Smooth muscle cell (in vitro differentiated cells): Measurements from ENCODE around the gene B4GALT2. TPM values are rescaled to one million over a fixed set of nuclear protein-coding genes. Genes with fewer than 3 reads are reported as not detected.

Experiments used
- DNase-seq: peaks from one replicate; lab custom pipeline; 2025; ENCODE audit not compliant: unreplicated experiment; lab: John Stamatoyannopoulos, UW
- H2AFZ ChIP-seq: fragments of 200-600 bp; sonication (generic); 2 replicates; pipeline ENCODE4 v1.6.0; 2016; ENCODE audit warnings: antibody characterized with exemption, low read depth, mild to moderate bottlenecking
- H3F3A ChIP-seq: fragments of 200-600 bp; sonication (generic); 2 replicates; pipeline ENCODE4 v1.6.0; 2017; ENCODE audit warnings: antibody characterized with exemption, low read depth
- H3K27ac ChIP-seq: fragments of 200-600 bp; sonication (generic); 2 replicates; pipeline ENCODE4 v1.5.1; 2016; ENCODE audit warnings: low read depth, mild to moderate bottlenecking
- H3K27me3 ChIP-seq: fragments of 200-600 bp; sonication (generic); 2 replicates; pipeline ENCODE4 v1.6.1; 2016; ENCODE audit warnings: low read depth, mild to moderate bottlenecking
- H3K36me3 ChIP-seq: fragments of 200-600 bp; sonication (generic); 2 replicates; pipeline ENCODE4 v1.5.1; 2016; ENCODE audit warnings: low read depth
- H3K4me1 ChIP-seq: fragments of 200-600 bp; sonication (generic); 2 replicates; pipeline ENCODE4 v1.5.1; 2016; ENCODE audit warnings: low read depth
- H3K4me2 ChIP-seq: fragments of 200-600 bp; sonication (generic); 2 replicates; pipeline ENCODE4 v1.6.0; 2016; ENCODE audit warnings: mild to moderate bottlenecking
- H3K4me3 ChIP-seq: fragments of 200-600 bp; sonication (generic); 2 replicates; pipeline ENCODE4 v1.5.1; 2016; ENCODE audit warnings: mild to moderate bottlenecking
- H3K79me2 ChIP-seq: fragments of 200-600 bp; sonication (generic); 2 replicates; pipeline ENCODE4 v1.6.0; 2016; ENCODE audit warnings: low read depth, mild to moderate bottlenecking
- H3K9ac ChIP-seq: fragments of 200-600 bp; sonication (generic); 2 replicates; pipeline ENCODE4 v1.6.0; 2016; ENCODE audit warnings: low read depth
- H3K9me3 ChIP-seq: fragments of 200-600 bp; sonication (generic); replicated peaks from 2 replicates; pipeline ENCODE4 v1.5.1; 2016; ENCODE audit warnings: low read depth
- H4K20me1 ChIP-seq: fragments of 200-600 bp; sonication (generic); 2 replicates; pipeline ENCODE4 v1.6.0; 2016; ENCODE audit warnings: low read depth
- WGBS: methylation state at CpG from one replicate; pipeline ENCODE4 v1.1.7; 2016; ENCODE audit warnings: low lambda C conversion rate; 5-methylcytosine and 5-hydroxymethylcytosine counted together
- polyA plus RNA-seq: library from polyadenylated mRNA; unstranded; fragments of >200 nt; fragmentation: Nextera tagmentation; extraction: Ambion mirVana; gene quantifications from 2 replicates; pipeline ENCODE4 v1.2.1, GENCODE V29; 2016
- total RNA-seq: library from RNA; depleted of rRNA; stranded (reverse); fragments of >200 nt; gene quantifications from 2 replicates; pipeline ENCODE4 v1.2.3, GENCODE V29; 2014
- TF ChIP-seq, protein P1 (sequence below): fragments of 200-600 bp; sonication (generic); IDR thresholded peaks from 2 replicates; pipeline ENCODE4 v1.5.1; 2017; ENCODE audit warnings: borderline replicate concordance, mild to moderate bottlenecking, antibody characterized with exemption; ENCODE audit not compliant: insufficient read depth, poor library complexity, severe bottlenecking

The B4GALT2 gene
- total and polyA plus RNA-seq, 2 experiments from 2014 or later = 52.4 to 135 TPM

DNA sequence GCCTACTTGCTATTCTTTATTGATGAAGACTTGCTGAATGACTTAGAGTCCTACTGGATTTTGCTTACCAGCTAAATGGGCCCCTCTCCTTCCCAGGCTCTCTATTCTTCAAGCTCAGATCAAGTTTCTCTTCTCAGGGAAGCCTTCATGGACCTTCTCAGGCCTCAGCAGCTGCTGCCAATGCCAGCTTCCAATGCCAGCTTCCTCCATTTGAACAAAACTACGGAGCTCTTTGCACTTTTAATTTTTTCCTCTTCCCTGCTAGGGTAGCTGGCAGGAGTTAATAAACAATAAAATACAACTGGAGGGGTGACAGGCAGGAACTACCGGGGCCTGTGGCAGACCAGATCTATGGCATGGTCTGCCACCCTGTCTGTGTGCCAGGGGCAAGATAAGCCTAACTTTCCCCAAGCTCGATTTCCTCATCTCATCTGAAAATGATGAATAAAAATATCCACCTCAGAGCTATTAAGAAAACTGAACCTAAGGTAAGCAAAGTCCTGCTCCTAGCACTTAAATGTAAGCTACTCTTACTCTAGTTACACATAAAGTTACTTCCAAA lies 33.3 kb upstream of the B4GALT2 start:
- TF ChIP-seq, protein P1, sequence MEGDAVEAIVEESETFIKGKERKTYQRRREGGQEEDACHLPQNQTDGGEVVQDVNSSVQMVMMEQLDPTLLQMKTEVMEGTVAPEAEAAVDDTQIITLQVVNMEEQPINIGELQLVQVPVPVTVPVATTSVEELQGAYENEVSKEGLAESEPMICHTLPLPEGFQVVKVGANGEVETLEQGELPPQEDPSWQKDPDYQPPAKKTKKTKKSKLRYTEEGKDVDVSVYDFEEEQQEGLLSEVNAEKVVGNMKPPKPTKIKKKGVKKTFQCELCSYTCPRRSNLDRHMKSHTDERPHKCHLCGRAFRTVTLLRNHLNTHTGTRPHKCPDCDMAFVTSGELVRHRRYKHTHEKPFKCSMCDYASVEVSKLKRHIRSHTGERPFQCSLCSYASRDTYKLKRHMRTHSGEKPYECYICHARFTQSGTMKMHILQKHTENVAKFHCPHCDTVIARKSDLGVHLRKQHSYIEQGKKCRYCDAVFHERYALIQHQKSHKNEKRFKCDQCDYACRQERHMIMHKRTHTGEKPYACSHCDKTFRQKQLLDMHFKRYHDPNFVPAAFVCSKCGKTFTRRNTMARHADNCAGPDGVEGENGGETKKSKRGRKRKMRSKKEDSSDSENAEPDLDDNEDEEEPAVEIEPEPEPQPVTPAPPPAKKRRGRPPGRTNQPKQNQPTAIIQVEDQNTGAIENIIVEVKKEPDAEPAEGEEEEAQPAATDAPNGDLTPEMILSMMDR = no peak
- no peak overlapping the region for H3K9ac ChIP-seq
- peaks cover 8% of the 10 kb centered on the region for H3K4me1 ChIP-seq
- H3K27me3 ChIP-seq = no peaks in the 10 kb centered on the region
- DNase-seq = no peak
- peak overlapping the region; percentile 61 for H3K4me3 ChIP-seq
- no peaks in the 10 kb centered on the region for H3K9me3 ChIP-seq
- H3K79me2 ChIP-seq = peaks cover 23% of the 10 kb centered on the region
- H3K4me2 ChIP-seq = peak overlapping the region; percentile 99
- no peaks in the 10 kb centered on the region for H3K36me3 ChIP-seq
- peaks cover 5% of the 10 kb centered on the region for H4K20me1 ChIP-seq
- WGBS = 82% methylated on average over 3 of the region's 3 CpGs
- no peak overlapping the region for H3K27ac ChIP-seq
- no peaks in the 10 kb centered on the region for H3F3A ChIP-seq
- H2AFZ ChIP-seq = peak overlapping the region; percentile 63

DNA sequence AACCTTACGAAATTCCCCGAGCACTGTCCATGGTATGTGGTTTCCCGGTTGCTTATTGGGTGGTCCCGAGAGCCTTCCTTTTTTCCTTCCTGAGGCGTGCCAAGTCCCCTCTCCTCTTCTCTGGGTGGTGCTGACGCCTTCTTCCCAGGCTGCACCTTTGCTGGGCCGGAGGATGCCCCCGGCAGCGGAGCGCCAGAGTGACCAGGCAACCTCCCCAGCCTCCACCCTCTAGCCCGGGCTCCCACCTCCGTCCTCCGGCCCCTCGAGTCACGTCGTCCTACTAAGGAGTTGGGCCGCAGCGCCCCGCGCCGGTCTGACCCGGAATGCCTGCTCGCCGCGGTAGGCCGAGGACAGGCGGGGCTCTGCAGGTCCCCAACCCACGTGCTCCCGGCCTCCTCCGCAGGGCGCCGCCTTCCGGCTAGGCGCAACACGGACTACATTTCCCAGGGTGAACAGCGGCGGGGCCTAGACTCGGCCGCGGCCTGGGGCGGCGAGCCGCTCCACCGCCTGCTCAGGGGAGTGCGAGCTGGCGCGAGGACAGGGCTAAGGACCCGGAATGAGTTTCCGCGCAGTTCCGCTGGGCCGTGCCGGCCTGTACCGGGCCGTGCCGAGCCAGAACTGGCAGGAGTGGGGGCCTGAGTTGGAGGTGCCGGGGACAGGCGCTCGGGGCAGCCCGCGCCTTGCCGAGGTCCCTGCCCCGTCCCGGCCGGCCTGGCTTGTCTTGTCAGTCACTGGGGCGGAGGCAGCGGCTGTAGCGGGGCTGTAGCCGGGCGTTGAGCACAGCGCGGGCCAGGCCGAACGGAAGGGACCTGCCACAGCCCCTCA lies 32.6 kb upstream of the B4GALT2 start, which contains the start of gene IPO13:
Gene IPO13 (plus strand): TSS at position 715 of the 825 bp plus-strand sequence. CDS start 651 bp downstream, outside the sequence.
- Histone ChIP-seq H3K27ac (peak within 1 kb of the TSS; percentile 87), H4K20me1 (peaks cover 8% of the 10 kb centered on the region), H3K9me3 (no peaks in the 10 kb centered on the region), H3F3A (no peaks in the 10 kb centered on the region), H3K27me3 (no peaks in the 10 kb centered on the region), H3K4me1 (peaks cover 8% of the 10 kb centered on the region), H3K4me3 (peak within 1 kb of the TSS; percentile 61), H3K4me2 (peak within 1 kb of the TSS; percentile 99), H3K36me3 (no peaks in the 10 kb centered on the region), H3K79me2 (peaks cover 23% of the 10 kb centered on the region), H2AFZ (peak within 1 kb of the TSS; percentile 63), H3K9ac (peak within 1 kb of the TSS; percentile 97)
- peak; percentile 93 for DNase-seq
- TF ChIP-seq, protein P1 = peak; percentile 44
- under 1% methylated on average over 72 of the region's 74 CpGs for WGBS

DNA sequence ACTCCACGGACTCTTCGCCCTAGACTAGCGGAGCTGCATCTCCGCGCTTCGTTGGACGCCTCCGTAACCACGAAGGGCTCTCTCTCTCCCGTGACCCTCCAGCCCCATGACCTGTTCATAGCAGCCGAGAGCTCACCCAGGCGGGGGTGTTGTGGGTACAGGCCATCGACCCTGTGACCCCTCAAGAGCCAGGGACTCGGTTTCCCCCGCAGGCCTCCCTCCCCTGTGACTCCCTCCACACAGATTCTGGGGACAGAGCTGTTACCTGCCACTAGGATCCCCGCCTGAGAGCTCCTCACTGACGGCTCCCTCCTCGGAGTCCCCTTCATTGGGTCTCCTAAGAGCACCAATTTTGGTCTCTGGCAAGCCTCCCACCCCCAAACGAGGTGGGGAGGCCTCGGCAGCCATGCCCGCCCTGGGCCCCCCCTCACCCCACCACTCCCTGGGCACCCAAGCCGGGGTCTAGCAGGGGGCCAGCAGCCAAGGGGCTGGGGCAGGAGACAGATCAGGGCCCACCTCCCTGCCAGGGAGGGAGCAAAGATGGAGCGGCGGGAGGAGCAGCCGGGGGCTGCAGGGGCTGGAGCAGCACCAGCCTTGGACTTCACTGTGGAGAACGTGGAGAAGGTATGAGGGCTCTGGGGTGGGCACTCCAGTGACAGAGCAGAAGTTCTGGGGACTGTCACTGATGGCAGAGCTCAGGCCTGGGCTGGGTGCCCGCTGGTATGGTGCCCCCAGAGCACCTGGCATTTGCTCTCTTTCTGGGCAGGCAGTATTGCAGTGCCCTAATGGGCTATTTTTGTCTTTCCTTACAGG lies 31.7 kb upstream of the B4GALT2 start:
- TF ChIP-seq, protein P1 = no peak
- H3K9ac ChIP-seq = peak overlapping the region; percentile 97
- H4K20me1 ChIP-seq = peaks cover 16% of the 10 kb centered on the region
- peaks cover 23% of the 10 kb centered on the region for H3K79me2 ChIP-seq
- DNase-seq = no peak
- H3K27me3 ChIP-seq = no peaks in the 10 kb centered on the region
- H3K36me3 ChIP-seq = no peaks in the 10 kb centered on the region
- H2AFZ ChIP-seq = peak overlapping the region; percentile 63
- H3K4me3 ChIP-seq = peak overlapping the region; percentile 61
- H3K4me1 ChIP-seq = peaks cover 8% of the 10 kb centered on the region
- H3F3A ChIP-seq = no peaks in the 10 kb centered on the region
- 12% methylated on average over 22 of the region's 27 CpGs for WGBS
- H3K4me2 ChIP-seq = peak overlapping the region; percentile 99
- H3K27ac ChIP-seq = peak overlapping the region; percentile 87
- H3K9me3 ChIP-seq = no peaks in the 10 kb centered on the region
